Naive thymus-derived CD4-positive, alpha-beta T cell (primary cell): Measurements from ENCODE around the gene MRPS12. TPM values are rescaled to one million over a fixed set of nuclear protein-coding genes. Genes with fewer than 3 reads are reported as not detected.

ENCODE experiments used
- ATAC-seq: fragments of 150-1000 bp; cut with Tn5 transposase; 2 replicates; pipeline ENCODE4 v1.10.0; 2021; ENCODE audit warnings: mild to moderate bottlenecking, moderate library complexity
- CTCF ChIA-PET: fragments of 350-600 bp; sonication (Branson Sonifier 250); formaldehyde crosslinking; loops from one replicate; lab custom pipeline; 2021; ENCODE audit warnings: antibody characterized with exemption; lab: Charles Lee
- POLR2A ChIA-PET: fragments of 350-600 bp; sonication (Branson Sonifier 250); formaldehyde crosslinking; loops from one replicate; lab custom pipeline; 2021; ENCODE audit warnings: antibody characterized with exemption, inconsistent platforms; lab: Charles Lee
- DNase-seq, 9 donors: peaks; one replicate each; pipeline versions ENCODE4 v3.0.0 to v3.0.0-alpha.2; 2020 to 2022; ENCODE audit warnings: mixed read lengths in 1 of 9
- H3K27ac ChIP-seq: one replicate; pipeline ENCODE4 v1.7.0; 2013; ENCODE audit warnings: mild to moderate bottlenecking, low read depth, low read length, moderate library complexity
- H3K27me3 ChIP-seq, 2 donors: one replicate each; pipeline ENCODE4 v1.7.0; 2013; ENCODE audit warnings: low read length in 2 of 2, mild to moderate bottlenecking in 2 of 2, moderate library complexity in 2 of 2; ENCODE audit not compliant: control insufficient read depth in 2 of 2, insufficient read depth in 2 of 2
- H3K36me3 ChIP-seq, 3 experiments: 1 replicate in 2 of 3; 2 replicates in 1 of 3; pipeline ENCODE4 v1.7.0; 2013; ENCODE audit warnings: low read length in 3 of 3, mild to moderate bottlenecking in 3 of 3, moderate library complexity in 1 of 3; ENCODE audit not compliant: insufficient read depth in 3 of 3, control insufficient read depth in 2 of 3
- H3K4me1 ChIP-seq, 2 donors: one replicate each; pipeline ENCODE4 v1.7.0; 2013; ENCODE audit warnings: low read length in 2 of 2, mild to moderate bottlenecking in 2 of 2, moderate library complexity in 1 of 2; ENCODE audit not compliant: control insufficient read depth in 2 of 2, insufficient read depth in 2 of 2
- H3K4me3 ChIP-seq: 2 replicates; pipeline ENCODE4 v1.7.0; 2013; ENCODE audit warnings: mild to moderate bottlenecking, low read length
- H3K9me3 ChIP-seq, 3 experiments: 1 replicate in 2 of 3; 2 replicates in 1 of 3; pipeline ENCODE4 v1.7.0; 2013; ENCODE audit warnings: low read length in 3 of 3; ENCODE audit not compliant: control insufficient read depth in 2 of 3
- H3K27ac Mint-ChIP-seq, 9 donors: one replicate each; pipeline ENCODE4 v1.8.0; 2020 to 2022; ENCODE audit warnings: mixed read lengths in 9 of 9, mild to moderate bottlenecking in 8 of 9, moderate library complexity in 5 of 9, inconsistent platforms in 2 of 9
- H3K27me3 Mint-ChIP-seq, 5 donors: one replicate each; pipeline ENCODE4 v1.8.0; 2021 to 2022; ENCODE audit warnings: mixed read lengths in 5 of 5, mild to moderate bottlenecking in 1 of 5
- H3K36me3 Mint-ChIP-seq, 5 donors: one replicate each; pipeline ENCODE4 v1.8.0; 2020 to 2022; ENCODE audit warnings: mixed read lengths in 5 of 5, mild to moderate bottlenecking in 3 of 5, inconsistent platforms in 1 of 5
- H3K4me1 Mint-ChIP-seq, 7 donors: one replicate each; pipeline ENCODE4 v1.8.0; 2020 to 2022; ENCODE audit warnings: mixed read lengths in 7 of 7, mild to moderate bottlenecking in 3 of 7, inconsistent platforms in 1 of 7
- H3K4me3 Mint-ChIP-seq, 10 donors: one replicate each; pipeline ENCODE4 v1.8.0; 2020 to 2022; ENCODE audit warnings: mild to moderate bottlenecking in 10 of 10, mixed read lengths in 10 of 10, moderate library complexity in 6 of 10, inconsistent platforms in 2 of 10
- H3K9me3 Mint-ChIP-seq, 11 donors: one replicate each; pipeline ENCODE4 v1.8.0; 2020 to 2022; ENCODE audit warnings: mixed read lengths in 11 of 11, mild to moderate bottlenecking in 4 of 11, inconsistent platforms in 1 of 11, moderate library complexity in 1 of 11
- intact Hi-C, 2 donors: fragments of 100-400 bp; cut with micrococcal nuclease; formaldehyde crosslinking; loops; one replicate each; pipeline ENCODE4 v1.15.1; 2023
- polyA plus RNA-seq, 2 donors: library from polyadenylated mRNA; unstranded; fragments of 300-500 nt; fragmentation: Illumina TruSeq; gene quantifications; one replicate each; pipeline ENCODE4 v1.2.3, GENCODE V29; 2021
- total RNA-seq, 6 experiments: library from RNA in 5 of 6; stranded (reverse) in 5 of 6; gene quantifications; 1 replicate in 5 of 6; 2 replicates in 1 of 6; pipeline ENCODE4 v1.2.3 and lab custom pipeline; 2021 to 2026

Gene MRPS12
- total and polyA plus RNA-seq, 7 experiments from 2014 or later: 14.0 to 93.4 (median 23.3) TPM

DNA sequence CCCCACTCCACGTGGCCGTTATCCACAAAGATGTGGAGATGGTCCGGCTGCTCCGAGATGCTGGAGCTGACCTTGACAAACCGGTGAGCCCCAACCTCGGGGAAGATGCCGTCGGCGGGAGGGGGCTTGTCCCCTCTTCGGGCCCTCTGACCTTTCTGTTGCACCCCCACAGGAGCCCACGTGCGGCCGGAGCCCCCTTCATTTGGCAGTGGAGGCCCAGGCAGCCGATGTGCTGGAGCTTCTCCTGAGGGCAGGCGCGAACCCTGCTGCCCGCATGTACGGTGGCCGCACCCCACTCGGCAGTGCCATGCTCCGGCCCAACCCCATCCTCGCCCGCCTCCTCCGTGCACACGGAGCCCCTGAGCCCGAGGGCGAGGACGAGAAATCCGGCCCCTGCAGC lies 23.5 kb upstream of the MRPS12 start:
- H3K4me3 ChIP-seq: no peak overlapping the region
- no peaks in the 10 kb centered on the region for H3K9me3 ChIP-seq
- peaks cover 0 to 9% of the 10 kb centered on the region in 2 donors for H3K4me1 ChIP-seq
- Mint-ChIP-seq H3K9me3 (no peaks in the 10 kb centered on the region), H3K4me1 (peaks cover 6 to 27% (median 20%) of the 10 kb centered on the region in 7 donors), H3K27ac (peak overlapping the region in 2 of 9 donors; percentile 47 to 92), H3K36me3 (peaks cover 12 to 31% (median 17%) of the 10 kb centered on the region in 5 donors), H3K4me3 (no peak overlapping the region), H3K27me3 (no peaks in the 10 kb centered on the region)
- no peak for DNase-seq
- intact Hi-C loops: no loop called here
- H3K27me3 ChIP-seq: no peaks in the 10 kb centered on the region
- ATAC-seq: no peak
- H3K36me3 ChIP-seq: peaks cover 6 to 43% (median 7%) of the 10 kb centered on the region in 3 experiments
- ChIA-PET POLR2A (interaction anchor here (0.6 kb wide), 1 partner anchor 18 kb away, joined by 3 read pairs; no protein-coding TSS in a partner anchor), CTCF (interaction anchor here (0.7 to 0.9 kb wide), 3 partner anchors 23 to 1272 kb away, joined by 3 read pairs; partner anchors contain the start of genes MRPS12 and SARS2)
- H3K27ac ChIP-seq: no peak overlapping the region

GRCh38 chr19:38907670-38908069 lies 23.1 kb upstream of the MRPS12 start:
- Histone ChIP-seq H3K4me3 (no peak overlapping the region), H3K27me3 (no peaks in the 10 kb centered on the region), H3K27ac (no peak overlapping the region), H3K9me3 (no peaks in the 10 kb centered on the region), H3K4me1 (peaks cover 0 to 9% of the 10 kb centered on the region in 2 donors), H3K36me3 (peaks cover 6 to 43% (median 7%) of the 10 kb centered on the region in 3 experiments)
- DNase-seq (no peak), ATAC-seq (no peak)
- H3K9me3 Mint-ChIP-seq: no peaks in the 10 kb centered on the region
- peak overlapping the region in 5 of 9 donors; percentile 1 to 92 (median 70) for H3K27ac Mint-ChIP-seq
- peaks cover 6 to 25% (median 20%) of the 10 kb centered on the region in 7 donors for H3K4me1 Mint-ChIP-seq
- ChIA-PET POLR2A (interaction anchor here (0.6 kb wide), 1 partner anchor 18 kb away, joined by 3 read pairs; no protein-coding TSS in a partner anchor), CTCF (interaction anchor here (0.7 kb wide), 1 partner anchor 270 kb away, joined by 3 read pairs; no protein-coding TSS in a partner anchor)
- H3K4me3 Mint-ChIP-seq: no peak overlapping the region
- no peaks in the 10 kb centered on the region for H3K27me3 Mint-ChIP-seq
- H3K36me3 Mint-ChIP-seq: peaks cover 12 to 31% (median 17%) of the 10 kb centered on the region in 5 donors
- intact Hi-C loops: no loop called here

DNA sequence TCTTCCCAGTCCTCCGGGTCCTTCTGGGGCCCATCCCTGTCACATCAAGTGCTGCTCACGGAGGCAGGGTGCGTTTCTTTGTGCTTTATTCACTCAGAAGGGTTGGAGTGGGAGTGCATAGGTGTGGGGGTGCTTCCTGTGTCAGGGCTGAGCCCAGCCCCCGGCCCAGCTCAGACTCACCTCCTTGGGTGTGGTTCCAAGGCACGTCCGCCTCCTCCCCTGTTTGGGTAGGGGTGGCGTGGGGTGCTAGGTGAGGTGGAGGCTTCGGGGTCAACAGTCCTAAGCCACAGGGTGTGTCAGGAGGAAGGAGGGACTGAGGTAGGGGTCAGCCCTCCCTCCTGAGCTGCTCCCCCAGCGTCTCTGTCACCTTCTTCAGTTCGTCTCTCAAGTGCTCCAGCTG lies 21.8 kb upstream of the MRPS12 start:
- Histone ChIP-seq H3K9me3 (no peaks in the 10 kb centered on the region), H3K4me1 (peaks cover 0 to 9% of the 10 kb centered on the region in 2 donors), H3K27me3 (no peaks in the 10 kb centered on the region), H3K4me3 (no peak overlapping the region), H3K27ac (no peak overlapping the region), H3K36me3 (peaks cover 6 to 43% (median 7%) of the 10 kb centered on the region in 3 experiments)
- ChIA-PET POLR2A (interaction anchor here (0.7 to 1.1 kb wide), 3 partner anchors 17 to 30 kb away, joined by 3 to 4 read pairs (median 3); no protein-coding TSS in a partner anchor), CTCF (no interaction called here)
- H3K4me3 Mint-ChIP-seq: peak overlapping the region in 6 of 10 donors; percentile 6 to 36 (median 29)
- peaks cover 12 to 26% (median 15%) of the 10 kb centered on the region in 5 donors for H3K36me3 Mint-ChIP-seq
- peaks cover 0 to 2% (median 0%) of the 10 kb centered on the region in 11 donors for H3K9me3 Mint-ChIP-seq
- peaks cover 6 to 29% (median 18%) of the 10 kb centered on the region in 7 donors for H3K4me1 Mint-ChIP-seq
- intact Hi-C loops: no loop called here
- ATAC-seq (peak; percentile 44), DNase-seq (peak in 3 of 9 donors; percentile 16 to 23 (median 21))
- no peaks in the 10 kb centered on the region for H3K27me3 Mint-ChIP-seq
- H3K27ac Mint-ChIP-seq: peak overlapping the region in 6 of 9 donors; percentile 25 to 88 (median 75)

DNA sequence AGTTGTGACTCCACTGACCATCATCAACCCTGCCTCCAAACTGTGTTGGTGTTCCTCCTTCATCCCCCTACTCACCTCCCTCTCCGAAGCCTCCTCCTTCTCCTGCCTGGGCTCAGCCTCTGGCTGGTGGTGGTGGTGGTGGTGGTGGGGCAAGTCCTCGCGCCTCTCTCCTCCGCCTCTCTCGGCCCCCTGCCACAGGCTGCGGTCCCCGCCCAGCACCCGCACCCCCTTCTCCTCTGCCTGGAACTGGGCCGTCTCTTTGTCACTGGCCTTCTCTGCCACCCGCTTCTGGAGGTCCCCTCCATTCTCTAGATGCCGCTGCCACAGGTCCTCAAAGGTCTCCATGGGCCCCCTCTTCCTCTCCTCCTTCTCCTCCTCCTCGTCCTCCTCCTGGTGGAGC lies 20.3 kb upstream of the MRPS12 start:
- ATAC-seq: no peak
- ChIA-PET CTCF (no interaction called here), POLR2A (no interaction called here)
- Histone ChIP-seq H3K4me3 (no peak overlapping the region), H3K27ac (no peak overlapping the region), H3K4me1 (peaks cover 0 to 9% of the 10 kb centered on the region in 2 donors), H3K27me3 (no peaks in the 10 kb centered on the region), H3K9me3 (no peaks in the 10 kb centered on the region), H3K36me3 (peaks cover 3 to 28% (median 4%) of the 10 kb centered on the region in 3 experiments)
- intact Hi-C loops: no loop called here
- Mint-ChIP-seq H3K4me3 (no peak overlapping the region), H3K27ac (peak overlapping the region in 1 of 9 donors; percentile 25), H3K4me1 (peaks cover 2 to 20% (median 11%) of the 10 kb centered on the region in 7 donors), H3K9me3 (peaks cover 0 to 2% (median 0%) of the 10 kb centered on the region in 11 donors), H3K36me3 (peaks cover 5 to 16% (median 10%) of the 10 kb centered on the region in 5 donors), H3K27me3 (no peaks in the 10 kb centered on the region)
- no peak for DNase-seq

- DNase-seq: no peak
- Histone ChIP-seq H3K9me3 (no peaks in the 10 kb centered on the region), H3K4me1 (peaks cover 0 to 9% of the 10 kb centered on the region in 2 donors), H3K36me3 (peaks cover 0 to 26% (median 0%) of the 10 kb centered on the region in 3 experiments), H3K27me3 (no peaks in the 10 kb centered on the region), H3K4me3 (no peak overlapping the region), H3K27ac (no peak overlapping the region)
- POLR2A ChIA-PET: no interaction called here
- H3K27me3 Mint-ChIP-seq: no peaks in the 10 kb centered on the region
- H3K9me3 Mint-ChIP-seq: peaks cover 0 to 2% (median 0%) of the 10 kb centered on the region in 11 donors
- intact Hi-C loops: no loop called here
- ATAC-seq: no peak
- H3K27ac Mint-ChIP-seq: no peak overlapping the region
- peaks cover 2 to 20% (median 11%) of the 10 kb centered on the region in 7 donors for H3K4me1 Mint-ChIP-seq
- CTCF ChIA-PET: no interaction called here
- peak overlapping the region in 1 of 10 donors; percentile 25 for H3K4me3 Mint-ChIP-seq
- peaks cover 5 to 15% (median 10%) of the 10 kb centered on the region in 5 donors for H3K36me3 Mint-ChIP-seq
These were observed 19.2 kb upstream of the MRPS12 start for GRCh38 chr19:38911388-38912001.

DNA sequence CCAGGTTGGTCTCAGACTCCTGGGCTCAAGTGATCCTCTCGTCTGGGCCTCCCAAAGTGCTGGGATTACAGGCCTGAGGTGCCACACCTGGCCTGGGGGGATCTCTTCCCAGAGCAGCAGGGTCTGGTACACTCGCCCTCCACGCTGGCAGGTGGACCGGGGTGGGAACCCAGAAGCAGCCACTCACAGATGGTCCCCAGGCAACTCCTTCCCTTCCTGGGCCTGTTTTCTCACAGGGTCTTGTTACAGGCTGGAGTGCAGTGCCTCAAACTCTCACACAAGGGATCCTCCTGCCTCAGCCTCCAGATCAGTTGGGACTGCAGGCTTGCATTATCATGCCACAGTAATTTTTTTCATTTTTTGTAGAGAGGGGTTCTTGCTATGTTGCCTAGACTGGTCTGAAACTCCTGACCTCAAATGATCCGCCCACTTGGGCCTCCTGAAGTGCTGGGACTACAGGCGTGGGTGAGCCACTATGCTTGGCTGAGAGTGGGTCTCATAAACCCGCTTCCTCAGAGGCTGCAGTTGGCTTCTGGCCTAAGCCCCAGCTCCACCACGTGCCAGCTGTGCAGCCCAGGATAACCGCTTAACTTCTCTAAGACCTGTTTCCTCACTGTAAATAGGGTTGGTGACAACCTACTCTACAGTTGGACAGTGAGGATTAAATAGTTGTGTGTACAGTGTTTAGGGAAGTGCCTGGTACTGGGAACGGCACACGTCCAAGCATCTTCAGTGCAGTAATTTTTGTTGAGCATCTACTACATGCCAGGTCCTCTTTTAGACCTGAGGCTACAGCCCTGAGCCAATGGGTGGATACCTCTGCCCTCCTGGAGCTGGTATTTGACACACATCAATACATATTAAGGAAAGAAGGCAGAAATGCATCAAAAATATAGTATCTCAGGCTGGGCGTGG lies 17.9 kb upstream of the MRPS12 start:
- ATAC-seq (no peak), DNase-seq (no peak)
- Mint-ChIP-seq H3K36me3 (peaks cover under 1 to 9% (median 1%) of the 10 kb centered on the region in 5 donors), H3K9me3 (peaks cover 0 to 2% (median 0%) of the 10 kb centered on the region in 11 donors), H3K27ac (no peak overlapping the region), H3K27me3 (no peaks in the 10 kb centered on the region), H3K4me1 (peaks cover under 1 to 16% (median 7%) of the 10 kb centered on the region in 7 donors), H3K4me3 (no peak overlapping the region)
- intact Hi-C loops: no loop called here
- Histone ChIP-seq H3K9me3 (no peaks in the 10 kb centered on the region), H3K27me3 (no peaks in the 10 kb centered on the region), H3K4me3 (no peak overlapping the region), H3K27ac (no peak overlapping the region), H3K4me1 (peaks cover 0 to 9% of the 10 kb centered on the region in 2 donors), H3K36me3 (peaks cover 0 to 13% (median 0%) of the 10 kb centered on the region in 3 experiments)
- CTCF ChIA-PET: no interaction called here
- POLR2A ChIA-PET: interaction anchor here (0.6 kb wide), 1 partner anchor 13 kb away, joined by 3 read pairs; the partner anchor contains the start of gene NFKBIB
